Chondrocyte (in vitro differentiated cells): ENCODE data around the gene DNAJC11. TPM values are rescaled to one million over a fixed set of nuclear protein-coding genes. Genes with fewer than 3 reads are reported as not detected.

Experiments
- DNase-seq: peaks from one replicate; pipeline ENCODE4 v3.0.0; 2021; ENCODE audit warnings: mixed read lengths, low spot score
- H3K27ac Mint-ChIP-seq: one replicate; pipeline ENCODE4 v1.8.0; 2021; ENCODE audit warnings: mild to moderate bottlenecking, moderate library complexity, mixed read lengths; ENCODE audit not compliant: unreplicated experiment
- H3K27me3 Mint-ChIP-seq: 2 replicates; pipeline ENCODE4 v1.8.0; 2021; ENCODE audit warnings: low read depth, mixed read lengths
- H3K36me3 Mint-ChIP-seq: 2 replicates; pipeline ENCODE4 v1.8.0; 2021; ENCODE audit warnings: low read depth, mixed read lengths
- H3K4me1 Mint-ChIP-seq: 2 replicates; pipeline ENCODE4 v1.8.0; 2021; ENCODE audit warnings: low read depth, mild to moderate bottlenecking, mixed read lengths
- H3K4me3 Mint-ChIP-seq: one replicate; pipeline ENCODE4 v1.8.0; 2021; ENCODE audit warnings: mild to moderate bottlenecking, moderate library complexity, mixed read lengths; ENCODE audit not compliant: unreplicated experiment
- H3K9me3 Mint-ChIP-seq: 2 replicates; pipeline ENCODE4 v1.8.0; 2021; ENCODE audit warnings: low read depth, mixed read lengths
- total RNA-seq: library from RNA; stranded (reverse); gene quantifications from 3 replicates; pipeline ENCODE4 v1.2.1, GENCODE V29; 2021
- TF ChIP-seq, protein P1 (sequence below): fragments of 200-600 bp; sonication (generic); IDR thresholded peaks from 2 replicates; pipeline ENCODE4 v1.5.0; 2021; ENCODE audit warnings: antibody characterized with exemption, mild to moderate bottlenecking, moderate library complexity

Gene DNAJC11
- total RNA-seq, 1 donor from 2014 or later = 46.3 TPM

DNA sequence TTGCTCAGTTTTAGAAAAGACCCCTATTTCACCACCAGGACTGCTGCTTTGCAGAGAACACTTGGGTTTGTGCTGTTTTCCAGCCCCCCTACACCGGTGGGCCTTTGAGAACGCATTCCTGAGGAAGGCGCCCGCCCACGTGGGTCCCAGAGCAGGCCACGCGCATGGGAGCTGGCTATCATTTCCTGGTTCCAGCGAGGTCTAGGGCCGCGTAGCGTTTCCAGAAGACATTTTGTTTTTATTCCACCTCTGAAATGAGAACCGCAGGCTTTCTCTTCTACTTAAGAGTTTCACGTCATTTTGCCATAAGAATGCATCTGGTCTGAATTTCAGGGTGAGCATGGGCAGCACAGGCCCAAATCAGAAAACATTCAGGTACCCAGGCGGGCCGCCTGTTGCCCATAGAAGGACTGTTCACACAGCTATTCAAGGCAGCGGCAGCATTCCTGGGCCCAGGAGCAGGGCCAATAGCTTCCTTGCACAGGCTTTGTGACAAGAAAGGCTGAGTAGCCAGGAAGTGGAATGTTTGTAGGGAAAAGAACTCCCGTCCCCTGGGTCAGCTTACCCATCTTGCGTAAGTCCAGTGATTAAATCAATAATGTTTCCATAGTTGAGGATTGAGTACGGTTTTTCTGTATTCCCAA, 97.6 kb downstream of the DNAJC11 start:
- H3K36me3 Mint-ChIP-seq = no peaks in the 10 kb centered on the region
- peak overlapping the region; percentile 73 for H3K4me3 Mint-ChIP-seq
- DNase-seq = no peak
- H3K9me3 Mint-ChIP-seq = no peaks in the 10 kb centered on the region
- H3K27me3 Mint-ChIP-seq = no peaks in the 10 kb centered on the region
- H3K27ac Mint-ChIP-seq = peak overlapping the region; percentile 99
- TF ChIP-seq, protein P1, sequence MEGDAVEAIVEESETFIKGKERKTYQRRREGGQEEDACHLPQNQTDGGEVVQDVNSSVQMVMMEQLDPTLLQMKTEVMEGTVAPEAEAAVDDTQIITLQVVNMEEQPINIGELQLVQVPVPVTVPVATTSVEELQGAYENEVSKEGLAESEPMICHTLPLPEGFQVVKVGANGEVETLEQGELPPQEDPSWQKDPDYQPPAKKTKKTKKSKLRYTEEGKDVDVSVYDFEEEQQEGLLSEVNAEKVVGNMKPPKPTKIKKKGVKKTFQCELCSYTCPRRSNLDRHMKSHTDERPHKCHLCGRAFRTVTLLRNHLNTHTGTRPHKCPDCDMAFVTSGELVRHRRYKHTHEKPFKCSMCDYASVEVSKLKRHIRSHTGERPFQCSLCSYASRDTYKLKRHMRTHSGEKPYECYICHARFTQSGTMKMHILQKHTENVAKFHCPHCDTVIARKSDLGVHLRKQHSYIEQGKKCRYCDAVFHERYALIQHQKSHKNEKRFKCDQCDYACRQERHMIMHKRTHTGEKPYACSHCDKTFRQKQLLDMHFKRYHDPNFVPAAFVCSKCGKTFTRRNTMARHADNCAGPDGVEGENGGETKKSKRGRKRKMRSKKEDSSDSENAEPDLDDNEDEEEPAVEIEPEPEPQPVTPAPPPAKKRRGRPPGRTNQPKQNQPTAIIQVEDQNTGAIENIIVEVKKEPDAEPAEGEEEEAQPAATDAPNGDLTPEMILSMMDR = peak; percentile 45
- H3K4me1 Mint-ChIP-seq = peaks cover 37% of the 10 kb centered on the region

- Mint-ChIP-seq H3K4me1 (peaks cover 41% of the 10 kb centered on the region), H3K27ac (peak overlapping the region; percentile 99), H3K27me3 (no peaks in the 10 kb centered on the region), H3K9me3 (no peaks in the 10 kb centered on the region), H3K4me3 (peak overlapping the region; percentile 73), H3K36me3 (no peaks in the 10 kb centered on the region)
- TF ChIP-seq, protein P1 = no peak
- no peak for DNase-seq
These were observed 98.2 kb downstream of the DNAJC11 start for GRCh38 chr1:6603238-6603914.

- Mint-ChIP-seq H3K36me3 (no peaks in the 10 kb centered on the region), H3K4me1 (peaks cover 38% of the 10 kb centered on the region), H3K4me3 (peak within 1 kb of the TSS; percentile 86), H3K27me3 (no peaks in the 10 kb centered on the region), H3K9me3 (no peaks in the 10 kb centered on the region), H3K27ac (peak within 1 kb of the TSS; percentile 99)
- TF ChIP-seq, protein P1 = peak; percentile 5
- no peak for DNase-seq
These were observed 98.9 kb downstream of the DNAJC11 start, which contains the start of gene KLHL21 for GRCh38 chr1:6602669-6603237. KLHL21 (minus strand) TSS chr1:6602869; CDS start chr1:6602817, 52 bp downstream.

GRCh38 chr1:6601923-6602668, 99.5 kb downstream of the DNAJC11 start:
- H3K36me3 Mint-ChIP-seq = peaks cover 1% of the 10 kb centered on the region
- DNase-seq = no peak
- H3K4me3 Mint-ChIP-seq = peak overlapping the region; percentile 86
- H3K4me1 Mint-ChIP-seq = peaks cover 38% of the 10 kb centered on the region
- no peaks in the 10 kb centered on the region for H3K9me3 Mint-ChIP-seq
- TF ChIP-seq, protein P1 = peak; percentile 4
- H3K27ac Mint-ChIP-seq = peak overlapping the region; percentile 98
- H3K27me3 Mint-ChIP-seq = no peaks in the 10 kb centered on the region
